Measurements from ENCODE around the gene SERP2.

Gene SERP2

DNA sequence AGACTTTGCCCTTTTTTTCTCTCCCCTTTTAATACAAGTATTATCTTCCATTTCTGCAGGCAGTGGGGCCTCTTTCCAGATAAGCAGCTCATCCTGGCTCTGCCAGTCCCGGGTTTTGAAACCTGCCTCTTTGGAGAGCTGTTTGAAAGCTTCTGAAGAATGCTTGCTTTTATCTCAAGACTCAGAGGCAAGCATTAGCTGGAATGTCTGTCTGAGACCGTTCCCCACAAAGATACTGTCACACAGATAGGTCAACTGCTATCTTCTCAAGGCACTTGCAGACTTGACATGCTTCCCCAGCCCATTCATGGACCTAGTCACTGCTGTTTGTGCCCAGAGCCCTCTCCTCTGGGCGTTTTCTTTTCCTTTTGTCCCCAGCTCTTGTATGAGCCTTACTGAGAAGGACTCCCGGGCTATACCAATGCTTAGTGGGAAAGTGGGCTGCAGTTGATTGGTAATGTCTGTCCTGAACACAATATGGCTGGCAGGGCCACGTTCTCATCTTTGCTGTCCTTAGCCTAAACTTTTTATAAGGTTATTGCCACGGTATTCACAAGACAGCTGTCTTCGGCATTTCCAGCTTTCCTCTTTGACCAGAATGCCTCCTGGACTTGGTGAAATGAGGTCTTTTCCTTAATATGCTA, 13.4 kb downstream of the SERP2 start:
- no peak for DNase-seq (ENCODE audit: low read depth in 2 of 3, low spot score in 2 of 3)

DNA sequence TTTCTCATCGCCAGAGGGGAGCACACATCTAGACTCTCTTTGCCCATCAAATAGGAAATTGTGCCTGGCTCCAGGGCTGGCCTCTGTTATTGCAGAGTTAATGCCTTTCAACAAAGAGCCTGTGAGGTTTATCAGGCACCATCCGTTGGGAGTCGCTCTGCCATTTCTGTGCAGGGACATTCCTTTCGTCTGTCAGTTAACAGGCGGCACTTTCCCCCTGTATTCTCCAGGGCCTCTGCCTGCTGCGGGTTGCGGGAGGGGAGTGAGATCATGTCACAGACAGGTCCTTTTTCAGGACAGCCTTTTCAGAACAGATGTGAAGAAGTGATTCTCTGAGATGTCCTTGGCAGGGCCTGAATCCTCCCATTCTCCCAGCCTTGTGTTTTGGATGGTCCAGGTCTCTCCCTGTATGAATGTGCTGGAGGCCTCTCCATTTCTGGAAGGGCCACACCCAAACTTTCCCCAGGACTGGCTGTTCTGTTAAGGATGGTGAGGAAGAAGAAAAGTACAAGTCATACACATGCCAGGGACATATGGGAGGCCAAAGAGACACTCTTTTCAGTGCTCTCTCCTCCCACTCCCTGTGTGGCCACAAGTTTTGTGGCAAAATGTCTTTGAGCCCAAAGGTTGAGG, 14.9 kb downstream of the SERP2 start:
- DNase-seq (ENCODE audit: low read depth in 2 of 3, low spot score in 2 of 3): no peak

DNA sequence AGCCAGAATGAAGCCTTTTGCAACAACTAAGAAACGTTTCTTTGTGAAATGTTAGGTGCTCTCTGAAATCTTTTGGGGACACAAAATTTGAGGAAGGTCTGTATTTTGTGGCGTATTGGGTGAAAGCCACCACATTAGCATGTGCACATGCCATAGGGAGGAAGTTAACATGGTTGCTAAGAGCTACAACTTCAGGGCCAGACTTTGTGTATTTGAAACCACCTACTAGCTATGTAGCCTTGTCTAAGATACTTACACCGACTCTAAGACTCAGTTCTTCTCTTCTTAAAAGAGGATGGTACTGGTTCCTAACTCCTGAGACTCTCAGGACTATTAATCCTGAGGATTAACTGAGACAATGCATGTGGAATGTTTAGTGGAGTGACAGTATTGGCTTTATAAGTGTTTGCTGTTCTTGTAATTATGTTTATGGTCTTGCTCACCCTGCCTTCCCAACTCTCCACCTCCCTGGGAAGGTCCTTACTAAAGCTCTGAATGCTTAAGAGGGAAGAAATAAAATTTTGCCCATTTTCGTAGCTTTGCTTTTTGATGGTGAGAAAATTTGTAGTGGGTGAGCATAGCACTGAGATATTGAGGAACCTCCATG, 15.5 kb downstream of the SERP2 start:
- no peak for DNase-seq (ENCODE audit: low read depth in 2 of 3, low spot score in 2 of 3)

DNA sequence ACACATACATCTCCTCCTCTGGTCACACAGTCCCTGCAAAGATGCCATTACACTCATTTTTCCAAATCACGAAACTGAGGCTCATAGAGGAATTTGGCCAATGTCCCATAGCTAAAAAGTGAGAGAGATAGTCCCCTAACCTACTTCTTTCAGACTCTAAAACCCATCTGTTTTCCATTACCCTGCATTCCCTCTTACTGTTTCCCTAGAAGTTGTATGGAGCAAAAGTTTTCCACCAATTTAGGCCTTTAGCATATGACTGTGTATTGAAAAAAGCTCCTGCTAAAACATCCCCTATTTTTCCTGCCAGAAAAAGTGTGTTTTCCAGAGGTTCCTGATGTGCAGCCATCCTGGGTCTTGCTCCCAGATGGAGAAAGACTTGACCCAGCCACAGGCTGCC, 16.3 kb downstream of the SERP2 start:
- DNase-seq (ENCODE audit: low read depth in 2 of 3, low spot score in 2 of 3): no peak

DNA sequence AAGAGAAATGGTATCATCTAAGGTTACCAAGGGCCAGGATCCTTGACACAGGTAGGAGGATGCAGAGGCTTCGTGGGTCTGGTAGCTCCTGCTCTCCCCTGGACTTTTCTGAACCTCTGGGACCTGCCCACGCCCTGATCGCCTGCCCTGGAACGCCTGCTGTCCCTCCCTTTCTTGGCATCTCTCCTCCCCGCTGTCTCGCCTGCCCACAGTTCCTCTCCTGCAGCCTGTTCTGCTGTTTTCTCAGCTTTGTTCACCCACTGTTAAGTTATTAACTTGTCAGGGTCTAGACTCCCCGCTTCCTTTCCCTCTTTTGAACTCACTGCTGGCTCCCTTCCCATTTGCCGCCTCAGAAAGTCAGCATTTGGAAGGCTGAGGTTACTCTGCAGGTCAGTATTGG, 19.8 kb downstream of the SERP2 start:
- DNase-seq (ENCODE audit: low read depth in 2 of 3, low spot score in 2 of 3): no peak

DNA sequence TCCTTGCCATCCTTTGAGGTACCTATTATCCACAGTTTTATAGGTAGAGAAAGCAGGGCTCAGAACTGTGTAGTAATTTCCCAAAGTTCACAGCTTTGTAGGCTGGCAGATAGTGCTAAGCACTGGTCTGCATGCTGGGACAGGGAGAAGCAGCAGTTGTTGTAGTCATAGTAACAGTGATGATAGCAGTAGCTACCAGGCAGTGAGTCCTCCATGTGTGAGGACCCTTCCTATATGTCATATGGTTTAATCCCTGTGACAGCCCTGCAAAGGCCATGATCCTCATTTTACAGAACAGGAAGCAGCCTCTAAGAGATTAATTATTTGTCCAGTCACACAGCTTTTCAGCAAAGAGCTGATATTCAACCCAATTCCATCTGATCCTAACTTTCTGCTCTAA, 21.0 kb downstream of the SERP2 start:
- DNase-seq (ENCODE audit: low read depth in 2 of 3, low spot score in 2 of 3): no peak

DNA sequence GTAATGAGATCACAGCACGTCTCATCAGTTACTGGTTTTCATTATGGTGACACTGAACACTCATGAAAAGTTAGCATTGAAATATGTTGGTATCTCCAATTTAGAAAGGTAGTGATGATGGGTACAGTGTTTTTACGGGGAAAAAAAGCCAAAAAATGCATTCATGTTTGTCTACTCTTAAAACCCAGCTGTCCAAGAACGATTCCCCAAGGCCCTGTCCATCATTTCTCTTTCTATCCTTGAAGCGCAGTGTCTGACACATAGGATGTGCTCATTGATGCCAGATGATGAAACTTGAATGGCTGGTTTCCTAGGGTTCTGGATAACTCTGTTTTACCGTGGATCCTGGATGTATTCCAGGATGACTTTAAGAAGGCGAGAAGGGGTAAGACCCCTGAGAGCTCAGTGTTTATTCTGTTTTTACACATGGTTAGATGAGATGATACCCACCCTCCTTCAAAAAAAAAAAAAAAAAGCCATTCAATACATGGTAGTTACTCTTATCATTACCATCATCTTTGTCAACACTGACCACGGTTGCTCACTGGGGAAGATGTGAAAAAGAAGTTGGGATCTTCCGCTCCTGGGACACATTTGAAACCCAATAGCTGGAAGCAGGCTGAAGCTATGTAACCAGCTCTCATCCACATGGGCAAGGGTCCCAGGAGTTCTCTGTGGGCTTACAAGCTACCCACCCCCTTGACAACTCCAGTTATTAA, 22.5 kb downstream of the SERP2 start:
- DNase-seq (ENCODE audit: low read depth in 2 of 3, low spot score in 2 of 3): no peak

DNA sequence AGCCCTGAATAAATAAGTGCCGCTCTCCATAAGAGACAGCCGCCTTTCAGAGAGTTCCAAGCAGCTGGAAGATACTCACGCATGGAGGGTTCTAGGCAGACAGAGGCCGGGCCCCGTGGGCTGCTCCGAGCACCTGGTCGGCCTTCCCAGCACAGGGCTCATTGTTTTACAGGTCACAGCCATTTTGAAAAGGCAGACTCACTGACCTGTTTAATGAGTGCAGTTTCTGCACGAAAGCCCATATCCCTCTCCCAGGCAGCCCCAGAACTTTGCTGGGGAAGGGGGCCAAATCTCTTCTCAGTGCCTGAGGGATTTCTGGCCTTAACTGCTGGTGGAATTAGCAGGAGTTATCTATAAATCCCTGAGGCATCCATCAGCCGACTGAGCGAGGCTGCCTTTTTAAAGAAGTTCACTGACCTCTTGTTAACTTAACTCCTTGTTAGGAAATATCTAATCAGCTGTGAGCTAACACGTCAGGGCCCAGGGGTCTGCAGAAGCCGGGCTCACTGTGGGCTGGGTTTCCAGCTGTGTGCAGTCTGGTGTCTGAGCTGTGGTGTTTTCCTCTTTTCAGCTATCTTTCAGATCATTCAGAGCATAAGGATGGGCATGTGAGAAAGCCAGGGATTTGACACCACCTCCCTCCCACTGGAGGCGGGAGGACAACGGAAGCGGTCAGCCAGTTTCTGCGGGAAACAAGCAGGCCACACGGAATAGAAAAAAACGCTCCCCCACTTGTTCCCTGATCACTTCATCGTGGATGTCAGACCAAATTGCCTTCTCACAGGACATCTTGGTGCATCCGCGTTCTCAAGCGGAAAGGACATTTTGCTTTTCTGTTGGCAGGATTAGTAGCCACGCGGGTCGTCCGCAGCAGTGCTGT, 23.3 kb downstream of the SERP2 start:
- DNase-seq (ENCODE audit: low read depth in 2 of 3, low spot score in 2 of 3): no peak

DNA sequence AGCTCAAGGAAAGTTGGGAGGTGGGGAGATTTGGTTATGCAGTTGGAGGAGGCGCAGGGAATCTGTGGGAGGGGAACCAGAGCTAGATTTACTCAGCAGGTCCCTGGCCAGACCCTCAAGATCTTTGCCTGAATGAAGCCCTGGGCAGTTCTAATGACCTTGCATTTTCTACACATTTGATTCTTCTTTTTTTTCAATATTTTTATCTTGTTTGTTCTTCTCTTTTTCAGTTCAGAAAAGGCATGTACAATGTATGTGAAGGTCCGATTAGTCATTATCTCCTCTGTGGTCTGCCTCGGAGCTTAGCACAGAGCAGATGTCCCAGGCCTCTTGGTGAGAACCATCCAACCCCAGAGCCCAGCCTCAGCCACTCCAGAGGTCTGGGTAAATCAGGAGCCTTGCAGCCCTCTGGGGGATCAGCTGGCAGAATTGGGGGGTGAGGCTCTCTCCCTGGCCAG, 24.2 kb downstream of the SERP2 start:
- no peak for DNase-seq (ENCODE audit: low read depth in 2 of 3, low spot score in 2 of 3)

DNA sequence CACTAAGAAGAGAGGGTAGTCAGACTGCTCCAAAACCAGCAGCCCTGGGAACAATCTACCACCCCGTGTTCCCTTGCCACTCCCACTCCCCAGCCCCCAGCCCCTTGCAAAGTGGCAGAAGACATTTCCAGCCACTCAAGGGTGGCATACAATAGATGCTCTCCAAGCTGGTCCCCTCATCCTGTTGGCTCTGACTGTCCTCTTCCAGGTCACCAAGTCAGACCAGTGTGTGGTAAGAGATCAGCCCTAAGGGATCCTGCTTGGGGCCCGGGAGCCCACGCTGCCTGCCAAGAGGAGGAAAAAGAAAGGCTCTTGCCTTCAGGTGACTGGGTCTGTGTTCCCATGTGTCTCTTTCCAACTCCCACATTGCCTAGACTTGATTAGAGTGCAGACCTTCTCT, 25.0 kb downstream of the SERP2 start:
- no peak for DNase-seq (ENCODE audit: low read depth in 2 of 3, low spot score in 2 of 3)

DNA sequence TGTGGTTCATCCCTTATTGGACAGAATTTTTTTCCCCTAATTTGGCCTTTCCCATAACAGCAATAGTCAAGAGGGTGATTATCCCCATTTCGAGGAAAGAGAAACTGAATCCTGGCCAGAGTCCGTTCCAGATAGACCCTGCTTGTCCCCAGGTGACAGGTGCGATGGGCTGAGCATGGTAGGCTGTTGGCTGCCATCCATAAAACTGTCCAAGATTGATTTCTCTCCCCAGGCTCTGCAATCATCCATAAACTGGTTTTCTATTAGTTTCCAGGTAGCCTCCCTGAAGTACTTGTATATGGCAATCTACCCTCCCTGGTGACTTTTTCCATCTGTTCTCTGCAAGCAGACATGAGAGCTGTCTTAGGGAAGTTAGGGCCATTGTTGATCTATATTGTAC, 25.4 kb downstream of the SERP2 start:
- no peak for DNase-seq (ENCODE audit: low read depth in 2 of 3, low spot score in 2 of 3)

DNA sequence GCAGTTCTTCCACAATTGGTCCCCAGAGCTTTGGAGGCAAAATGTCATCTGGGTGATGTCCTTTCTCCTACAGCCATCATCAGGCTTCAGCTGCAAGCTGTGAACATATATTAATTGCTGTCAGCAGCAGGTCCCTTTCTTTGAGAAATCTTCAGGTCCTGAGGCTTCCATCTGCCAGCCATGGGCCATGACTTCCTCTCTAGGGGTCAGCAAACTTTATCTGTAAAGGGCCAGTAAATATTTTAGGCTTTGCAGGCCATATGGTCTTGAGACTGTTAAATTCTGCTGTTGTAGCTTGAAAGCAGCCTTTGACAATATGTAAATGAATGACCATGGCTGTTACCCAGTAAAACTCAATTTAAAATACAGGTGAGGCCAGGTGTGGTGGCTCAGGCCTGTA, 27.1 kb downstream of the SERP2 start:
- DNase-seq (ENCODE audit: low read depth in 2 of 3, low spot score in 2 of 3): no peak

DNA sequence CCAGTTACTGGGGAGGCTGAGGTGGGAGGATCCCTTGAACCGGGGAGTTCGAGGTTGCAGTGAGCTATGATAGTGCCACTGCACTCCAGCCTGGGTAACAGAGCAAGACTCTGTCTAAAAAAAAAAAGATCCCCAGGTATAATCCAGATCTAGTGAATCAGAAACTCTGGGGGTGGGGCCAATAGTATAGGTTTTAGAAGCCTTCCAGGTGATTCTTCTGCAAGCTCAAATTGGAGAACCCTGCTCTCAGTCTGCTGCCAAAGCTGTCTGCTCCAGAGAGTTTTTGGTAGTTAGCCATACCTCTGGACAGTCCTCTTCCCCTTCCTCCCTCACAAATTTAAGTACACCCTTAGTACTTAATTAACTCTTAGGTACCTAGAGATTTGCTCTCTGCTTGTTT, 28.0 kb downstream of the SERP2 start:
- DNase-seq (ENCODE audit: low read depth in 2 of 3, low spot score in 2 of 3): no peak

DNA sequence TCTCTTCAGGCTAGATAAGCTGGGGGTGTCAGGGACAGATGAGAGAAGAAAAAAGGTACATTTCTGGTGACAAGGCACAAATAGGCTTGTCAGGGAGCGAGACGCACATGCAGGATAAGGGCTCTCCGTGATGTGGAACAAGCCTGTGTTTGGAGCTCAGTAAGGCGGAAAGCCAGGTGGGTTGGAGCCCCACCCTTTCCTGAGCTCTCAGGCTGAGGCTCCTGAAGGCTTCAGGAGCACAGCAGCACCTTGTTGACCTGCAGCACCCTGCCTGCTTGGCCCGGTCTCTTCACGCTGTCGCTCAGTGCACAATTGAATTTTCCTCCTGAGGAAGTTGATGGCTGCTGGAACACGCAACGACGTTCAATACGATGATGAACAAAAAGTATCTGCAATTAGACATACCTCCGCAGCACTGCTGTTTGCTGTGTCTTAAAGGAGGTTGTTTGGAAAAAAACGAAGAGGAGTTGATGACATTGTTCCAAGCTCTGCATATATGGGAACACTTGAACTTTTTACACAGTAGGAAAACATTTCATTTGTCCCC, 29.3 kb downstream of the SERP2 start:
- no peak for DNase-seq (ENCODE audit: low read depth in 2 of 3, low spot score in 2 of 3)

DNA sequence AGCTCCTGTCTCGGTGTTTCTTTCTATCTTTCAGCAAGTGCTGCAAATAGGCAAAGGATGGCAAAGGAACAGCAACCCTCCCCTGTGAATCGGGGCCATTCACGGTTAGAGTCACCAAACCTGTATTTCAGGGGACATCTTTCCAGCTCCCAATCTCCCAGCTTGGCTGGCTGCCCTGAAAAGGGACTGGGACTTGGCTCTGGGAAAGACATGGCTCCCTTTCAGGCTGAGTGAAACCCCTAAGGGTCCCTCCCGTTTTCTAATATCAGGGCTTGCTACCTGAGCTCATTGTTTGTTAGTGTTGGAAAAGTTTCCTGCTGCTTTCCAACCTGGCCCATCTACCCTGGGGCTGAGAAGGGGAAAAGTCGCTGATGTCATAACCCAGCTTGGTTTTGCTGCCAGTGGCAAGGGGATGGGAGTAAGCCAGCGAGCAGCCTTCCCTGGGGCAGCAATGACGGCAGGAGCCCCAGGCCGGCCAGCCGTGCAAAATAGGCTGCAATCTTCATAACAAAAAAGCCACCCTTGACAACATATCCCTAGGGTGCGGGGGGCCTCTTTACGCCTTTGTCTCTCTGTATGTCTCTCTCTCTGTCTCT, 29.9 kb downstream of the SERP2 start:
- no peak for DNase-seq (ENCODE audit: low read depth in 2 of 3, low spot score in 2 of 3)

DNA sequence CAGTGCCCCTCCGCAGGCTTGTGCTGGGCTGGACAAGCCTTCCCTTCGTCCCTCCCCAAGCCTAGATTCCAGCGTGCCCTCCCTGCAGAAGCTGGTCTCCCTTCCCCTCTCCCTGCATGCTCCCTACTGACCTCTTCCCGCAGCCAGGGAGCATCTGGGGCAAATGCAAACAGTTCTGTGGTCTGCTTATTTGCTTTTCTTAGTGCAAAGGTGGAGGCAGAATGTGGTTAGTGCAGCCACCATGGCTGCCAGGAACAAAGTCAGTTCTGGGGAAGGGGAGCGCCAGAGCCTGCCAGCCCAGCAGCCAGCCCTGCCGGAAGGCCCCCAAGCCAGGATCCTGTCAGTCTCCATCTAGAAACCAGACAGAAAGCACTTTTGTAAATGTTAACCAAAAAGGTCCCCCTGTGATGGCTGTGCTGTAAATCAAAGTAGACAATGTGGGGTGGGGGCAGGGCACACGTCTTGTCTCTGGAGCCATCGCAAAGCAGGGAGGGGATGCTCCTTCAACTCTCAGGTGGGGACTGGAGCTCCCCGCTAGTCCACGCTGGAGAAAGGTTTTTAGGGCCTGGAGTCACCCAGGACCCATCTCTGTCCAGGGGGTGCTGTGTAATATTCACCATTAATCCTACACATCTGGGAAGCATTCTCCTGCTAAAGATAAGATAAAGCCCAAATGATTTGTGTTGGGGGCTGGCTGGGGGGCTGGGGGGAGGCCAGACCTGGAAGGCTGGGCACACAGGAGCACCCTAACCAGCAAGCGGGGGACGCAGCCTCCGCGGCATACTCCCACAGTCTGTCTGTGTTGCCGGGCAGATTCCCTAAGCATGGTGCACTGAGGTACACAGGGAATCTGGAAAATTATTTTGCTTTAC, 30.9 kb downstream of the SERP2 start:
- no peak for DNase-seq (ENCODE audit: low read depth in 2 of 3, low spot score in 2 of 3)

DNA sequence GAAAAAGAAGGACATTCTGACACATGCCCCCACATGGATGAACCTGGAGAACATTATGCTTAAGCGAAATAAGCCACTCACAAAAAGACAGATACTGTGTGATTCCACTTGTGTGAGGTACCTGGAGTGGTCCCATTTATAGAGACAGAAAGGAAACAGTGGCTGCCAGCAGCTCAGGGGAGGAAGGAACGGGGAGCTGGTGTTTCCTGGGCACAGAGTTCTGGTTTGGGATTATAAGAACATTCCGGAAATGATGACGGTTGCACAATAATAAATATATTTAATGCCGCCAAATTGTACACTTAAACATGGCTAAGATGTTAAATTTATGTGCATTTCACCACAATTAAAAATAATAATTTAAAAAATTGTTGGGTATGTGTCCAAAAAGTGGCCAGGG, 33.0 kb downstream of the SERP2 start:
- no peak for DNase-seq (ENCODE audit: low read depth in 2 of 3, low spot score in 2 of 3)

DNA sequence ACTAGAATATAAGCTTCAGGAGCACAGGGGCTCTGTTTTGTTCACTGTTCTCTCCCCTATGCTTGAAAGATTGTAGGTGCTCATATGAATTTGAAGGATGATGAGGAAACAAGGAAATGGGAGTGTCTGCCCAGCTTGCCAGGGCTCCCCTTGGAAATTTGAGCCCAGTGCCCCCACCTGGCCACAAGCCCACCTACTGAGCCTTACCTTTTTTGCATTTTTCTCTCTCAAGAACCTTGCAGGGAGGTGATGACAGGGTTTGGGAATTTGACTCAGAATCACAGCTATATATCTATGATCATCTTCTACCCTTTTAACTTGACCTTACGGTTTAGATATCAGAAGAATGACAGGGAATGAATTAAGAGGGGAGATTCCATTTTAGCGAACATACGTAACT, 33.8 kb downstream of the SERP2 start:
- DNase-seq (ENCODE audit: low read depth in 2 of 3, low spot score in 2 of 3): no peak

DNA sequence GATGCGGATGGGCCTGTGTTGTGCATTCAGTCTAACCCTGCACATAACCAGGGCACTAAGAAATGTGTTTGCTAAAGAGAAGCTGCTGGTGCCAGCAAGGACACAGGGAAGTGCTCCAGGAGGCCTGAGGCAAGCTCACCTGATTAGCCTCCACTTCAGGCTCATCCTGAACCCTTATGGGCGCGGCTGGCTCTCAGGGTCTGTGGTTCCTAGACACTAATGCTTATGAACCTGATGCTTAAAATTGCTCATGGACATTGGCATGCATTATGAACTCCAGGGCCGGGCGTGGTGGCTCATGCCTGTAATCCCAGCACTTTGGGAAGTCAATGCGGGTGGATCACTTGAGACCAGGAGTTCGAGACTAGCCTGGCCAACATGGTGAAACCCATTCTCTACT, 34.3 kb downstream of the SERP2 start:
- no peak for DNase-seq (ENCODE audit: low read depth in 2 of 3, low spot score in 2 of 3)

DNA sequence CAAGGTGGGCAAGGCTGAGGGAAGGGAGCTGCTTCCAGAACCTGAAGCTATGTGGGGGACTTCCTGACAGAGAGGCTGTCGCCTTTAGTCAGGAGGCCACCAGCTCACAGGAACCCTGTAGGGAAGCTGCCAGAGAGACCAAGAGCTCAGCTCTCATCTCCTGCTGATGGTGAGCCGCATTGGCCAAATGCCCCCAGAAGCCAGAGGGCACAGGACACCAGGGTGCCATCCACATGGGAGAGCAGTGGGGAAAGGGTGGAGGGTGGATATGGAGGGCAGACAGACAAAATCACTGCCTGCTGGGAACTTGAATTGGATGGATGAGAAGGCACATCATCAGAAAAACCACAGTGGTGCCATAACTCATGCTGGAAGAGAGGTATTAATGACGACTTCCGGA, 36.0 kb downstream of the SERP2 start:
- no peak for DNase-seq (ENCODE audit: low read depth in 2 of 3, low spot score in 2 of 3)

Measured in activated CD8-positive, alpha-beta memory T cell treated with anti-CD3 and anti-CD28 coated beads for 48 hours (primary cell).